Colonic mucosa (tissue), 4 donors: Measurements from ENCODE around the gene ADGRG1. TPM values are rescaled to one million over a fixed set of nuclear protein-coding genes. Genes with fewer than 3 reads are reported as not detected.
"Not testable (repeated sequence)": the region's sequence is repeated elsewhere in the genome, so short reads cannot be mapped to it uniquely, and the experiment has no call there.

Experiments
- DNase-seq: peaks from one replicate; pipeline ENCODE4 v3.0.0-alpha.2; 2020
- H3K27ac ChIP-seq: fragments of 200-600 bp; one replicate; pipeline ENCODE4 v1.8.0; 2021
- H3K27me3 ChIP-seq: fragments of 200-600 bp; one replicate; pipeline ENCODE4 v1.8.0; 2021
- H3K36me3 ChIP-seq: fragments of 200-600 bp; one replicate; pipeline ENCODE4 v1.8.0; 2021
- H3K4me1 ChIP-seq: fragments of 200-600 bp; one replicate; pipeline ENCODE4 v1.8.0; 2021; ENCODE audit warnings: mild to moderate bottlenecking
- H3K4me3 ChIP-seq: fragments of 200-600 bp; one replicate; pipeline ENCODE4 v1.8.0; 2021
- H3K9ac ChIP-seq, 2 donors: one replicate each; pipeline ENCODE4 v1.7.0; 2013; ENCODE audit warnings: control low read depth in 2 of 2, low read depth in 2 of 2, low read length in 2 of 2
- H3K9me3 ChIP-seq: fragments of 200-600 bp; one replicate; pipeline ENCODE4 v1.8.0; 2021
- intact Hi-C: fragments of 100-400 bp; cut with DNase I; formaldehyde crosslinking; loops from one replicate; pipeline ENCODE4 v1.14.1; 2022
- total RNA-seq, 2 donors: library from RNA; stranded (reverse); fragmentation: NEBNext Ultra II Directional in 1 of 2; extraction: Animal tissue kit (Norgen Biotek cat#: 25700) in 1 of 2; gene quantifications; one replicate each; pipeline ENCODE4 v1.2.1, GENCODE V29; 2021
- TF ChIP-seq, protein P1 (sequence below): fragments of 200-600 bp; IDR thresholded peaks from one replicate; pipeline ENCODE4 v1.8.0; 2022; ENCODE audit warnings: antibody characterized with exemption, mild to moderate bottlenecking
- donor health status: healthy.
- donor health status: DM: no; HTN: no; CAD: no.
- donor health status: DM: no; HTN: no; CAD: no.

The ADGRG1 gene
- total RNA-seq, 2 donors from 2014 or later, result 68.9 to 126 TPM

DNA sequence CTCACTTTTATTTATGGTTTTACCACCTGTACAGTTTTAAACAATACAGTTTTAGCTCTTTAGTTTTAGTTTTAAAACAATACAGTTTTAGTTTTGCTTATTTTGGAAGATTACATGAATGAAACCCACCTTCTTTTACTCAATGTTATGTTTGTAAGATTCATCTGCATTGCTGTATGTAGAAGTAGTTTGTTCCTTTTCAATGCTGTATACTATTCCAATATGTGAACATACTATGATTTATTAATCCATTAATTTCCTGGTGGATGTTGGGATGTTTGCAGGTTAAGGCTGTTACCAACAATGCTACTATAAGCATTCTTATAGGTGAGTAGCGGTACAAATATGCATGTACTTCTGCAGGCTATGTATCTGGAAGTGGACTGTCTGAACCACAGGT lies 34.4 kb upstream of the ADGRG1 start:
- Histone ChIP-seq H3K27ac (no peak overlapping the region), H3K9ac (no peak overlapping the region), H3K4me1 (no peaks in the 10 kb centered on the region), H3K4me3 (no peak overlapping the region), H3K36me3 (no peaks in the 10 kb centered on the region), H3K9me3 (no peaks in the 10 kb centered on the region), H3K27me3 (no peaks in the 10 kb centered on the region)
- TF ChIP-seq, protein P1, sequence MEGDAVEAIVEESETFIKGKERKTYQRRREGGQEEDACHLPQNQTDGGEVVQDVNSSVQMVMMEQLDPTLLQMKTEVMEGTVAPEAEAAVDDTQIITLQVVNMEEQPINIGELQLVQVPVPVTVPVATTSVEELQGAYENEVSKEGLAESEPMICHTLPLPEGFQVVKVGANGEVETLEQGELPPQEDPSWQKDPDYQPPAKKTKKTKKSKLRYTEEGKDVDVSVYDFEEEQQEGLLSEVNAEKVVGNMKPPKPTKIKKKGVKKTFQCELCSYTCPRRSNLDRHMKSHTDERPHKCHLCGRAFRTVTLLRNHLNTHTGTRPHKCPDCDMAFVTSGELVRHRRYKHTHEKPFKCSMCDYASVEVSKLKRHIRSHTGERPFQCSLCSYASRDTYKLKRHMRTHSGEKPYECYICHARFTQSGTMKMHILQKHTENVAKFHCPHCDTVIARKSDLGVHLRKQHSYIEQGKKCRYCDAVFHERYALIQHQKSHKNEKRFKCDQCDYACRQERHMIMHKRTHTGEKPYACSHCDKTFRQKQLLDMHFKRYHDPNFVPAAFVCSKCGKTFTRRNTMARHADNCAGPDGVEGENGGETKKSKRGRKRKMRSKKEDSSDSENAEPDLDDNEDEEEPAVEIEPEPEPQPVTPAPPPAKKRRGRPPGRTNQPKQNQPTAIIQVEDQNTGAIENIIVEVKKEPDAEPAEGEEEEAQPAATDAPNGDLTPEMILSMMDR, result no peak
- no peak for DNase-seq
- intact Hi-C loops, result loop anchor here (5.0 kb wide), 1 partner anchor 128 kb away; no protein-coding TSS in a partner anchor

DNA sequence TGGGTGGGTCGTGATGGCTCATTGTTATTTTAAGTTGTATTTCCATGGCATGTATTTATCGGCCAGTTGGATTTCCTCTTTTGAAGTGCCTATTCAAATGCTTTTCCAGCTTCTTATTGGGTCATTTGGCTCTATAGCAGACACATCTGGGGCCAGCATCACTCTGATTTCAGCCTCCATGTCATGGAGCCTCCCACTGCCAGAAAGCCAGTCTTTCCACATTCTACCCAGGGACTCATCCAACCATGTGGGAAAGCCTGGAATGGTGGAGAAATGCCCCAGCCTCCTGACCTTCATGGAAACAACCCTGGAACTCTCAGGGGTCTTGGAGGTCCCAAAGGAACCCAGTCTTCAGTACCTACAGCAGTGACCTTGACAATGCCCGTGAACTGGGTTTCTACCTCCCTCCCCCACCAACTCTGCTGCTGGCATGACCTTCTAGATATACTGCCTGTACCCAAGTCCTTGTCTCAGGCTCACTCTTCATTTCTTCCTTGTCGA lies 33.8 kb upstream of the ADGRG1 start:
- Histone ChIP-seq H3K27me3 (no peaks in the 10 kb centered on the region), H3K9me3 (no peaks in the 10 kb centered on the region), H3K36me3 (no peaks in the 10 kb centered on the region), H3K9ac (no peak overlapping the region), H3K4me1 (no peaks in the 10 kb centered on the region), H3K27ac (no peak overlapping the region), H3K4me3 (no peak overlapping the region)
- intact Hi-C loops, result loop anchor here (5.0 kb wide), 1 partner anchor 128 kb away; no protein-coding TSS in a partner anchor
- DNase-seq, result no peak
- TF ChIP-seq, protein P1, result no peak

DNA sequence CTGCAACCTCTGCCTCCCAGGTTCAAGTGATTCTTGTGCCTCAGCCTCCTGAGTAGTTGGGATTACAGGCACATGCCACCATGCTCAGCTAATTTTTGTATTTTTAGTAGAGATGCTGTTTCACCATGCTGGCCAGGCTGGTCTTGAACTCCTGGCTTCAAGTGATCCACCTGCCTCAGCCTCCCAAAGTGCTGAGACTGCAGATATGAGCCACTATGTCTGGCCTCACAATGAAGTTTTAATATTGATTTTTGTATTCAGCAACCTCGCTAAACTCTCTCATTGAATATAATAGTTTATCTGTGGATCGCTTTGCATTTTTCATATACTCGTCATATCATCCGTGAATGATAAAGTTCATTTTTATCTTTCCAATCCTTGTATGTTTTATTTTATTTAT lies 32.2 kb upstream of the ADGRG1 start:
- H3K9me3 ChIP-seq, intact Hi-C loops, H3K4me3 ChIP-seq, H3K36me3 ChIP-seq, DNase-seq, H3K27ac ChIP-seq, H3K9ac ChIP-seq, H3K4me1 ChIP-seq, H3K27me3 ChIP-seq: not testable (repeated sequence)

DNA sequence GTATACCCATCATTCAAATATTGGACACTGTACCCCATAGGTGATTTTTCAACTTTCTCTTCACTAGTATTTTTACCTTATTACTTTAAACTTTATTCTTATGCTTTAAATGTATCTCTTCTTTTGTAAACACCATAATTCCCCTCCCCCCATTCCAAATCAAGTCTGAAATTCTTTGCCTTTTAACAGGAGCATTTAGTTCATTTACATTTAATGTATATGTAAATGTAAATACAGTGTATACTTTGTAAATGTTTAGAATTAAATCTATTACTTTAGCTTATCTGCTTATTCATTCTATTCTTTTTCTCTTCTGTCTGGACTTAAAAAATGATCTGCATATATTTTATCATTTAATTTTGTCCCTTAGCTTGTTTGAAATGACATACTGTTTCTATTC lies 30.0 kb upstream of the ADGRG1 start:
- DNase-seq, result no peak
- TF ChIP-seq, protein P1, result no peak
- Histone ChIP-seq H3K9ac (no peak overlapping the region), H3K36me3 (no peaks in the 10 kb centered on the region), H3K9me3 (no peaks in the 10 kb centered on the region), H3K4me1 (no peaks in the 10 kb centered on the region), H3K27me3 (no peaks in the 10 kb centered on the region), H3K4me3 (no peak overlapping the region), H3K27ac (no peak overlapping the region)
- intact Hi-C loops, result no loop called here

DNA sequence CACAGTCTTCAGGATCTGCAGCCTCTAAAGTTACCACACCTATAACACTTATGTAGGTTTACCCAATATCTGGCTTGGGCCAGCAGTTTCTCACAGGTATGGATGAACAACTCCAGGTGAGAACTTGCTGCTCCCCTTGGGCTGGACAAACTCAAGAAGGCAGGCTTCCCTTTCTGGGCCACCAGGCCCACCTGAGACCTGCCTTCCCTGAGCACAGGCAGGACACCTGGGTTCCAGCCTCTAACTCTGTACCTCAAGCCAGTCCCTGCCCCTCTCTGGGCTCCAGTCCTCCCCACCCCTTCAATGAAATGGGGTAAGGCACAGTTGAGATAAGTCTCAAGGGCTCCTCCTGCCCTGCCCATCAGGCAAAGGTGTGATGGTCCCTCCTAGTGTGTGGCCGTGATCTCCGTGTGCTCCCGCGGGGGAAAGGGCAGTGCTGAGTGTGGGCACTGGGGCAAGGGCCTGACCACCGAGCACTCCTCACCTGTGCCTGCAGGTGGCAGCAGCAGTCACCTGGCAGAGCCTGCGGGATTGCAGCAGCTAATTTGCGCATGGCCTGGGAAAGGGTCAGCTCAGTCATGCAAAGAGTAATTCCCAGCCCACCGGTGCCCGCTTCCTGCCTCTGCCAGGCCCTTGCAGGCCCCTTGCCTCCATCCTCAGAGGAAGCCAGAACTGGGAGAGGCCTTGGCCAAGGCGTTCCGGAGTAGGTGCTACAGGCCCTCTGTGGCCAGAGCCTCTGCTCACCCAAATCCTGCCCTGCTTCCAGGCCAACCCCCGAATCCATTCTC lies 28.2 kb upstream of the ADGRG1 start:
- Histone ChIP-seq H3K27ac (no peak overlapping the region), H3K9ac (no peak overlapping the region), H3K27me3 (no peaks in the 10 kb centered on the region), H3K4me1 (no peaks in the 10 kb centered on the region), H3K36me3 (no peaks in the 10 kb centered on the region), H3K4me3 (no peak overlapping the region), H3K9me3 (no peaks in the 10 kb centered on the region)
- DNase-seq, result peak; percentile 67
- TF ChIP-seq, protein P1, result peak; percentile 60
- intact Hi-C loops, result loop anchor here (2.0 kb wide), 1 partner anchor 49 kb away; no protein-coding TSS in a partner anchor
